ENCODE results near the gene JMJD8. TPM values are rescaled to one million over a fixed set of nuclear protein-coding genes. Genes with fewer than 3 reads are reported as not detected.

Gene JMJD8
- total RNA-seq, 2 donors from 2014 or later = 48.8 to 55.6 TPM

DNA sequence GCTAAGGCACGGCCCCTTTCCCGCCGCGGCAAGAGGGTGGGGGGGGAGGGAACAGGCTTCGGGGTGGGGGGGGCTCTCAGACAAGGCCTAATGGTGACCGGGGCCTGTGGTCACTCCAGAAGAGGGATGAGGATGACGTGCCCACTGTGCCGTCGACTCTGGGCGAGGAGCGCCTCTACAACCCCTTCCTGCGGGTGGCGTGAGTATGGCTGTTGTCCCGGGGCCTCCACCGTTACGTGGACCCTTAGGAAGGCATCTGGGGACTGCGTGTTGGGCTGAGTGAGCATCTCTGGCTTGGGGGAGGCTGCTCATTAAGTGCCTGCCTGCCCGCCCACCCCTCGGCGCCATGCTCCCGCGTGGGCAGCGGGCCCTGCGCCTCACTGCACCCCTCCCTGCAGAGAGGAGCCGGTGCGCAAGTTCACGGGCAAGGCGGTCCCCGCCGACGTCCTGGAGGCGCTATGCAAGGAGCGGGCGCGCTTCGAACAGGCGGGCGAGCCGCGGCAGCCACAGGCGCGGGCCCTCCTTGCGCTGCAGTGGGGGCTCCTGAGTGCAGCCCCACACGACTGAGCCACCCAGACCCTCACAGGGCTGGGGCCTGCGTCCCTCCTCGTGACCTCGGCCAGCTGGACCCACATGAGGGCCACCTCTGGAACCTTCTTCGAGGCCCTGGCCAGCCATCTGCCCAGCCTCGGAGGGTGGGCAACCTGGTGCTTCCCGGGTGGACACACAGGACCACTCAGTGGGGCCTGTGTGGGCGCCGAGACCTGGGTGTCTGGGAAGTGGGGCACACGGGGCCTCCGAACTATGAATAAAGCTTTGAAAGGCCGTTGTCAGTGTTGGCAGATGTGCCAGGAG is 45.0 kb upstream of the JMJD8 start:
- Mint-ChIP-seq H3K27ac (no peak overlapping the region), H3K9me3 (no peaks in the 10 kb centered on the region), H3K4me1 (no peaks in the 10 kb centered on the region), H3K4me3 (peak overlapping the region; percentile 44), H3K27me3 (ENCODE audit: insufficient read depth) (peaks cover 15% of the 10 kb centered on the region), H3K36me3 (ENCODE audit: low read depth) (peaks cover 9% of the 10 kb centered on the region)
- no peaks in the 10 kb centered on the region for H3K9me3 ChIP-seq (ENCODE audit: control insufficient read depth, low read length)
- TF ChIP-seq, protein P1, sequence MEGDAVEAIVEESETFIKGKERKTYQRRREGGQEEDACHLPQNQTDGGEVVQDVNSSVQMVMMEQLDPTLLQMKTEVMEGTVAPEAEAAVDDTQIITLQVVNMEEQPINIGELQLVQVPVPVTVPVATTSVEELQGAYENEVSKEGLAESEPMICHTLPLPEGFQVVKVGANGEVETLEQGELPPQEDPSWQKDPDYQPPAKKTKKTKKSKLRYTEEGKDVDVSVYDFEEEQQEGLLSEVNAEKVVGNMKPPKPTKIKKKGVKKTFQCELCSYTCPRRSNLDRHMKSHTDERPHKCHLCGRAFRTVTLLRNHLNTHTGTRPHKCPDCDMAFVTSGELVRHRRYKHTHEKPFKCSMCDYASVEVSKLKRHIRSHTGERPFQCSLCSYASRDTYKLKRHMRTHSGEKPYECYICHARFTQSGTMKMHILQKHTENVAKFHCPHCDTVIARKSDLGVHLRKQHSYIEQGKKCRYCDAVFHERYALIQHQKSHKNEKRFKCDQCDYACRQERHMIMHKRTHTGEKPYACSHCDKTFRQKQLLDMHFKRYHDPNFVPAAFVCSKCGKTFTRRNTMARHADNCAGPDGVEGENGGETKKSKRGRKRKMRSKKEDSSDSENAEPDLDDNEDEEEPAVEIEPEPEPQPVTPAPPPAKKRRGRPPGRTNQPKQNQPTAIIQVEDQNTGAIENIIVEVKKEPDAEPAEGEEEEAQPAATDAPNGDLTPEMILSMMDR (conservative IDR thresholded peaks at IDR 0.05) = no peak
- H3K4me1 ChIP-seq (ENCODE audit: control insufficient read depth, insufficient read depth, low read length) = peaks cover 3% of the 10 kb centered on the region
- whole genome bisulfite sequencing, 2 experiments (ENCODE audit: insufficient coverage in 1 of 2, insufficient read length in 1 of 2) = 81 to 88% methylated on average over 27 to 55 of the region's 55 CpGs
- no peak overlapping the region for H3K4me3 ChIP-seq (ENCODE audit: low read length)
- H3K9ac ChIP-seq (ENCODE audit: extremely low read depth, low read length, poor library complexity, severe bottlenecking) = no peak overlapping the region
- DNase-seq = peak; percentile 72
- no peak overlapping the region for H3K27ac ChIP-seq (ENCODE audit: low read depth, low read length)
- peaks cover 10% of the 10 kb centered on the region for H3K36me3 ChIP-seq (ENCODE audit: control insufficient read depth, insufficient read depth, low read length)
- H3K27me3 ChIP-seq (ENCODE audit: control insufficient read depth, insufficient read depth, low read length, poor library complexity, severe bottlenecking) = peaks cover 19% of the 10 kb centered on the region

GRCh38 chr16:728131-728889 is 44.2 kb upstream of the JMJD8 start:
- 3 to 4% methylated on average over 16 to 80 of the region's 80 CpGs for WGBS, 2 experiments (ENCODE audit: insufficient coverage in 1 of 2, insufficient read length in 1 of 2)
- Mint-ChIP-seq H3K4me1 (no peaks in the 10 kb centered on the region), H3K27ac (no peak overlapping the region), H3K4me3 (peak overlapping the region; percentile 44), H3K9me3 (no peaks in the 10 kb centered on the region), H3K27me3 (ENCODE audit: insufficient read depth) (peaks cover 15% of the 10 kb centered on the region), H3K36me3 (ENCODE audit: low read depth) (peaks cover 9% of the 10 kb centered on the region)
- no peak overlapping the region for H3K9ac ChIP-seq (ENCODE audit: extremely low read depth, low read length, poor library complexity, severe bottlenecking)
- H3K9me3 ChIP-seq (ENCODE audit: control insufficient read depth, low read length) = no peaks in the 10 kb centered on the region
- peak overlapping the region; percentile 66 for H3K4me3 ChIP-seq (ENCODE audit: low read length)
- peaks cover 19% of the 10 kb centered on the region for H3K27me3 ChIP-seq (ENCODE audit: control insufficient read depth, insufficient read depth, low read length, poor library complexity, severe bottlenecking)
- H3K36me3 ChIP-seq (ENCODE audit: control insufficient read depth, insufficient read depth, low read length) = peaks cover 4% of the 10 kb centered on the region
- H3K27ac ChIP-seq (ENCODE audit: low read depth, low read length) = no peak overlapping the region
- peaks cover 3% of the 10 kb centered on the region for H3K4me1 ChIP-seq (ENCODE audit: control insufficient read depth, insufficient read depth, low read length)
- TF ChIP-seq, protein P1 (conservative IDR thresholded peaks at IDR 0.05) = no peak
- DNase-seq = peak; percentile 91

- Mint-ChIP-seq H3K9me3 (no peaks in the 10 kb centered on the region), H3K4me3 (peak overlapping the region; percentile 44), H3K4me1 (no peaks in the 10 kb centered on the region), H3K27me3 (ENCODE audit: insufficient read depth) (peaks cover 15% of the 10 kb centered on the region), H3K27ac (no peak overlapping the region), H3K36me3 (ENCODE audit: low read depth) (peaks cover 3% of the 10 kb centered on the region)
- 3 to 4% methylated on average over 37 to 61 of the region's 61 CpGs for WGBS, 2 experiments (ENCODE audit: insufficient coverage in 1 of 2, insufficient read length in 1 of 2)
- H3K4me1 ChIP-seq (ENCODE audit: control insufficient read depth, insufficient read depth, low read length) = peaks cover 3% of the 10 kb centered on the region
- peak overlapping the region; percentile 79 for H3K4me3 ChIP-seq (ENCODE audit: low read length)
- no peak overlapping the region for H3K27ac ChIP-seq (ENCODE audit: low read depth, low read length)
- no peaks in the 10 kb centered on the region for H3K36me3 ChIP-seq (ENCODE audit: control insufficient read depth, insufficient read depth, low read length)
- peaks cover 19% of the 10 kb centered on the region for H3K27me3 ChIP-seq (ENCODE audit: control insufficient read depth, insufficient read depth, low read length, poor library complexity, severe bottlenecking)
- DNase-seq = no peak
- TF ChIP-seq, protein P1 (conservative IDR thresholded peaks at IDR 0.05) = no peak
- H3K9ac ChIP-seq (ENCODE audit: extremely low read depth, low read length, poor library complexity, severe bottlenecking) = no peak overlapping the region
- H3K9me3 ChIP-seq (ENCODE audit: control insufficient read depth, low read length) = no peaks in the 10 kb centered on the region
These were observed 43.3 kb upstream of the JMJD8 start for GRCh38 chr16:727291-727977.
